Left colon (tissue), 2 donors: ENCODE data around the gene TSHZ1. TPM values are rescaled to one million over a fixed set of nuclear protein-coding genes. Genes with fewer than 3 reads are reported as not detected.

Experiments
- ATAC-seq: fragments of 200-7000 bp; cut with Tn5 transposase; one replicate; pipeline ENCODE4 v1.9.1; 2020; ENCODE audit warnings: mild to moderate bottlenecking, moderate library complexity
- DNase-seq, 2 donors: peaks; one replicate each; pipeline ENCODE4 v3.0.0-alpha.2; 2020
- intact Hi-C, 2 donors: fragments of 100-400 bp; cut with DNase I in 1 of 2; cut with micrococcal nuclease in 1 of 2; formaldehyde crosslinking; loops; one replicate each; pipeline versions ENCODE4 v1.11.2 to v1.14.0; 2022; cut with DNase I, micrococcal nuclease
- long read RNA-seq: library from polyadenylated mRNA; unstranded; transcript quantifications from one replicate; pipeline ENCODE4 v2.0.0, GENCODE V29; 2021
- total RNA-seq, 2 donors: library from RNA; stranded (reverse); fragmentation: NEBNext Ultra II Directional; extraction: Animal tissue kit (Norgen Biotek cat#: 25700); gene quantifications; one replicate each; pipeline ENCODE4 v1.2.1, GENCODE V29; 2021
- donor health status: DM: no; HTN: no; CAD: no.
- donor health status: DM: yes; HTN: yes; CAD: no.

Gene TSHZ1, protein sequence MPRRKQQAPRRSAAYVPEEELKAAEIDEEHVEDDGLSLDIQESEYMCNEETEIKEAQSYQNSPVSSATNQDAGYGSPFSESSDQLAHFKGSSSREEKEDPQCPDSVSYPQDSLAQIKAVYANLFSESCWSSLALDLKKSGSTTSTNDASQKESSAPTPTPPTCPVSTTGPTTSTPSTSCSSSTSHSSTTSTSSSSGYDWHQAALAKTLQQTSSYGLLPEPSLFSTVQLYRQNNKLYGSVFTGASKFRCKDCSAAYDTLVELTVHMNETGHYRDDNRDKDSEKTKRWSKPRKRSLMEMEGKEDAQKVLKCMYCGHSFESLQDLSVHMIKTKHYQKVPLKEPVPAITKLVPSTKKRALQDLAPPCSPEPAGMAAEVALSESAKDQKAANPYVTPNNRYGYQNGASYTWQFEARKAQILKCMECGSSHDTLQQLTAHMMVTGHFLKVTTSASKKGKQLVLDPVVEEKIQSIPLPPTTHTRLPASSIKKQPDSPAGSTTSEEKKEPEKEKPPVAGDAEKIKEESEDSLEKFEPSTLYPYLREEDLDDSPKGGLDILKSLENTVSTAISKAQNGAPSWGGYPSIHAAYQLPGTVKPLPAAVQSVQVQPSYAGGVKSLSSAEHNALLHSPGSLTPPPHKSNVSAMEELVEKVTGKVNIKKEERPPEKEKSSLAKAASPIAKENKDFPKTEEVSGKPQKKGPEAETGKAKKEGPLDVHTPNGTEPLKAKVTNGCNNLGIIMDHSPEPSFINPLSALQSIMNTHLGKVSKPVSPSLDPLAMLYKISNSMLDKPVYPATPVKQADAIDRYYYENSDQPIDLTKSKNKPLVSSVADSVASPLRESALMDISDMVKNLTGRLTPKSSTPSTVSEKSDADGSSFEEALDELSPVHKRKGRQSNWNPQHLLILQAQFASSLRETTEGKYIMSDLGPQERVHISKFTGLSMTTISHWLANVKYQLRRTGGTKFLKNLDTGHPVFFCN (N-terminal part only)
- 10 to 100 TPM; 24.8 to 34.1 TPM for total RNA-seq
- long read RNA-seq, full-length matches to known transcripts: 47 of 47 reads
- long read RNA-seq, partial matches to known transcripts: 0 of 47 reads
- long read RNA-seq, other reads (novel, unspliced or antisense): 0 of 47 reads

DNA sequence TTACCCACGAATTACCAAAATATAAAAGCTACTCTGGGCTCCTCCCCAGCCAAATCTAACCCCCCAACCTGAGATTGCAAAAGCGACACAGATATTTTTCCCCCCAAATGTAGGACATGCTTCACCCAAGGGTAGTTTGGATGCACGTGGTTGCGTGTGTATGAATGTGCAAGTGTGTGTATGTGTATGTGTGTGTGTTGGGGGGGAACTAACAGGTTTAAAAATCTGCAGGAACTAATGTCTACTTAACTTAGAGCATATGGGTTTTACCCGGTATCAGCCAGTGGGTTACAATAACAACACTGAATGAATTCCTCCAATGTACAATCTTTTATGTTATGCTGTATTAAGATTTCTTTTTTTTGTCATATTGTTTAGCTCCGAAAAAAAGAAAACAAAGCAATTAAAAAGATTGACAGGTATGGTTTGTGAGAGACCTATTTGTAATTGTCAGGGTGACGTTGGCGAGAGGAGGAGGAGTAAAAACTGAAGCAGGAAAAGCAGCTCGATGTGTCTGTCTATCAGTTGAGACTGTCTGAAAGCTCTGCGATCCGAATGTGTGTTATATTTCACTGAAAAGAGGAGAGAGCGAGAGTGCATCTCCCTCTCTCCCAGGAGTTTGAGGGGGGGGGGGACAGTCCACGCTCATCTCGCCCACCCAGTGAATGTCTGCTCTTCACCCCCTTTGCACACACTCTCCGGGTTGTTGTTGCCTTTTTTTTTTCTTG, at the start of gene TSHZ1:
Gene TSHZ1, plus strand, starts transcription at position 524 of the 728 bp plus-strand sequence. CDS start 1,080 bp downstream, outside the sequence.
- intact Hi-C loops: no loop called here
- ATAC-seq (peak; percentile 57), DNase-seq (peak; percentile 62 to 83)

DNA sequence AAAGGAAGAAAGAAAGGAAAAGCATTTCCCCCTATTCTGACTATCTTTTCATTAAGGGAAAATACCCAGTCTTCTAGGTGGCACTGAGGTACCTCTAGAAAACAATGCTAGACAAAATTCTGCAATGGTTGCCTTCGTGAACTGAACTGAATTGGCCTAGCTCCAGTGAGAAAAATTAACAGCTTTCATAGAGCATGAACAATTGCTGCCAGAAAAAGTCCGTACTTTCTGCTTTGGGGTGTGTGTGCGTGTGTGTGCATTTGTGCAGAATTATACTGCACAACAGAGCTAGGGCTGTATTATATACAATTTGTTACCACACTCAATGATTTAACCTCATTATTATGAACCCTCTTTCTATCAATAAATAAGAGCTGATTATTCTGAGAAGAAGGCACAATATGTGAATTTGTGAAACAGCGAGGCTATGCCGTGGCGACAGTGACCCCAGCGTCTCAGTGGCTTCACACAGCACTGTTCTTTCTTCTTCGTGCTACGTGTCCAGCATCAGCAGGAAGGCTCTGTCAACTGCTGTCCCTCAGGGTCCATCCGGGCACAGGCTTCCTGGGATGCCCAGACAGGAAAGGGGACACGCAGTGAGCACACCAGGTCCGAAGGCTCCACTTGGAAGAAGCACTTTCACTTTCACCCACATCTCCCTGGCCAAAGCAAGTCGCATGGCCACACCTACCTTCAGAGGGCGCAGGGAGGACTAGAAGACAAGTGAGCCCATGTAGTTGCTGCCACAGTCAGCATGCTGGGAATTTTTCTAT, 49.2 kb upstream of the TSHZ1 start:
- DNase-seq: peak; percentile 57 to 65
- peak; percentile 98 for ATAC-seq
- intact Hi-C loops: no loop called here

DNA sequence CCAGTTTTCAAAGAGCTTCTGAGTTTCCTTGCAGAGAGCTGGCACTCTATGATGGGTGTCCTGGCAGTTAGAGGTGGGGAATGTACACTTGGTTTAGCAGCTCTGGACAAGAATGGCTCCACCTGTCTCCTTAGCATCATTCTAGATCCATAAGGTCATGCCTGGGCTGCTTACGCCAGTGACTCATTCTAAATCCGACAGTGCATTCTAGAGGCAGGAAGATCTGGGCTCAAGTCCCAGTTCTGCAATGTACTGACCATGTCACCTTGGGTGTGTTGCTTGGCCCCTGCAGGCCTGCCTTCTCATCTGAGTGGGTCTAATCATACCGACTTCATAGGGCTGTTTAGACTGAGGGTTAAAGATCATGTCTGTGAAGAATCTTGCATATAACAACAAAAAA, 48.1 kb upstream of the TSHZ1 start:
- DNase-seq: no peak
- intact Hi-C loops: no loop called here
- ATAC-seq: no peak

DNA sequence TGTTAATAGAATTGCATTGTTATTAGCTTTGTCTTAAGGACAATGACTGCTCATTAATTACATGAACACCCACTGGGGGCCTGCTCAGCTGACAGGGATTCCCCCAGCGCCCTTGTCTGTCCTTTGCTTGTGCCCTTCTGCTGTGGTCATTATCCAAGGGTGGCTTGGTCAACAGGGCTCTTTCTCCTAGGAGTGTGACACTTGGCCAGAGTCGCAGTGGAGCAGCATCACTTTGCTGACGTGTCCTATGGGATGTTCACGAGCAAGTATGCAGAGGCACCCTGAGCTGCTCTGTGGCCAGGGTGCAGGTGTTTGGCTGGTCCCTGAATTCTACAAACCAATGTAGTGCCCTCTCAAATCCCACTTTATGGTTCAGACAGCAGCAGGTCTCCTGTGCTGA, 47.6 kb upstream of the TSHZ1 start:
- no peak for DNase-seq
- ATAC-seq: no peak
- intact Hi-C loops: no loop called here

DNA sequence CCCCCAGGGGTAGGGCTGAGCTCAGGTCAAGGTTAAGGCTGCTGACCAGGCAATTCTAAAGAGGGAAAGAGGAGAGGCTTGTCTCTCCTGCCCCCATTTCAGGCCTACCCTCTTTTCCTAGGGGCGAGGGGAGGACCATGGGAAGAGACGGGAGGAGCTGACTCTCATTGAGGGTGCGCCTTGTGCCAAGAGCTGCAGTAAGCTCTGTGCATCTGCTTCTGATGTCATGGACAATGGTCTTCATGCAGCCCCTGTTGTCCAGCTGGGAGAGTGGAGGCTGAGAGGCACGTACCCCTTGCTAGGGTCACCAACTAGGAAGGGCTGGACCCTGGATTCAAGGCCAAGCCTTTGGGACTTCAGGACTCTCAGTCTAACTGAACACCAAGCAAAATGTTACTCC, 46.9 kb upstream of the TSHZ1 start:
- no peak for ATAC-seq
- intact Hi-C loops: no loop called here
- DNase-seq: no peak

DNA sequence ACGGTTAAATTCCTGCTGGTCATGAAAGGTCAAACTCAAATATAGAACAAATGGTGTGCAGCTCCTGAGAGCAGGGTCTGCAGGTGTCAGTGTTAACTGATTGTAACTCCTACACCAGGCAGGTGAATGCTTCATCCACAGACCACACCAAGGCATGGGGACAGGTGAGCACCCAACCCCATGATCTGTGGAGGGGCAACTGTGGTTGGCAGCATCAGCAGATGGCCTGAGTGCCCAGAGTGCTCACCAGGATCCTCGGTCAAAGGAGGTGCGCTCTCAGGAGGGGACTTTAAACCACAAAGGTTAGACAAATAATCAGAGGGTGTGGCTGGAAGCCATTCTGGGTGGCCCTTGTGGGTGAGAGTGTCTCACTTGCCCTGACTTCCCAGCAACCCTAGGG, 46.1 kb upstream of the TSHZ1 start:
- intact Hi-C loops: no loop called here
- DNase-seq (no peak), ATAC-seq (no peak)

DNA sequence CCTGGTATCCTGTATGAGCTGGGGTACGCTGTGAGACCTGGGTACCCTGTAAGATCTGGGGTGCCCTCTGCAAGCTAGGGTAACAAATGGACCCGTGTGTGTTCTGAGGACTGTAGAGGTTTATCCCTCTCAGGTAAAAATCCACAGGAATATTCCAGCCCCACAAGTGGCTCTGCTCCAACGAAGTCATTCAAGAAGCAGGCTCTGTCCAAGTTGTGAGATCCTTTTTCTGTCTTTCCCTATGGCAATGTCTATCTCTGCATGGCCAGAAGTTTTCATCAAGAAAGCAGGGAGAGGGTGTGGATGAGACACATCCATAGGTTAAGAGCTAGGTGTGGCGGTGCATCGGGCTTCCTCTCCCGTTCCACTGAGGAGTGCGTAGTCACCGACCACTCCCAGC, 44.7 kb upstream of the TSHZ1 start:
- DNase-seq: no peak
- no peak for ATAC-seq
- intact Hi-C loops: no loop called here

DNA sequence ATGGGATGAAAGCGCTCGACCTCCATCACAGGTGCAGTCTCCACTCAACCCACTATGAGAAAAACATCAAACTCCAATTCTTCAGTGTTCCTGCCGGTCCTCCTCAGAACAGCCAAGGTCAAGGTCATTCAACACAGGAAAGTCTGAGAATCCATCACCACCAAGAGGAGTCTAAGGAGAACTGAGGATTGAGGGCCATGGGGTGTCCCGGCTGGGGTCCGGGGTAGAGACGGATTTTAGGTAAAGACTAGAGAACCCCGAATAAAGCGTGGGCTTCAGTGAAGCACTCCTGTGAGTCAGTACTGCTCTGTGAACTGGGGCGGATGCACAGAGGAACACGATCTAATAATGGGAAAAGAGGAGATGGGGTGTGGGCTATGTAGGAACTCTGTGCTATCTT, 43.5 kb upstream of the TSHZ1 start:
- intact Hi-C loops: no loop called here
- ATAC-seq: no peak

DNA sequence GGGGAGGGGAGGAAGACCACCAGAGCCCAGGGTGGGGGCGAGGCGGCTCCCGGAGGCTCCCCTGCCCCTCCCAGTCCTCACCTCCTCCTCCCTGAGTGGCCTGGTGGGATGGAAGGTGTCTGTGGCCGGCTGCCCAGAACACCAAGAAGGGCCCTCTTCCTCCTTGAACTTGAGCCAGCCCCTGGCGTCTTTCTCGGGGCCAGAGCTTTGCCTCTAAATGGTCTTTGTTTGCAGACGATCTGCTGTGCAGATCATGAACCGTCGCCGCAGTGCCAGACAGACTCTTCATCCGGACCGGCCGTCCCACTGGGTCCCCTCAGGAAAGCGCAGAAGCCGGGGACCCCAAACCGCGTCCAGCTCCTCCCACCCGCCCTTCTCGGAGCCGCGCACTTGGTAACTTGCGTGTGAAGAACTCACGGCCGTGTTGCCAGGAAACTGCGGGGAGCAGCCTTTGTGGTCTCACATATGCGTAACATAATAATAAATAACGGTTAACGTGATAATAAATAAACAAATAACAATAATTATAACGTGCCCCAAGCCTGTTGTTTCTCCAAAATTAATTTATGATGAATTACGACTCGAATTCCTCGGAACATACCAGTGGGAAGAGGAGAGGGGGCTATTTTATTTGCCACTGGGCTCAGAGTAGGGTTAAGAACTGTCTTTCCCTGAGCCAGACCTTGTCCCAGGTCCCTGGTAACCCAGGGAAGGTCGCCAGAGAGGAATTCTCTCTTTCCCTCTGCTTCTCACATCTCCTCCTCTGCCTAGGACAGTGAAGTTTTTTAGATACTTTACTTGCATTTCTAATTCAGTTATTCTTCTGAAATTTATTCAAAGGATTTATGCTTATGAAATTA, 42.6 kb upstream of the TSHZ1 start:
- peak; percentile 21 to 59 for DNase-seq
- no peak for ATAC-seq
- intact Hi-C loops: no loop called here

More for the DNA sequence above, 43.5 kb upstream of the TSHZ1 start:
- no peak for DNase-seq

DNA sequence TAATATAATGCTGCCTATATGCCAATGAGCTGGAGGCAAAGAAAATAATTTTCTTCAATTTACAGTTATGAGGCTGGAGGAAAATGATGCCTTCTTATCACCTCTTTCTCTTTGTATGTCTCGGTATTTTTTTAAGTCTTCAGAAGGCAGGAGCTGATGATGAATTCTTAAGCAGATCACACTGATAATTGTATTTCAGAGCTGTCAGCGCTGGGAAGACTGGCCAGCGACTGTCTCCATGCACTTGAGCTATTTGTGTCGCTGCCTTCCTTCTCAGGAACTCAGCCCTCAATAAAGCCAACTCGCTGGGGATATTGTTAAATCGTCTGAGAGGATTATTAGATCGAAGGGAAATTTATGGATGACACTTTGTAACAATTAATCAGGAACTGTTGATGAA, 42.0 kb upstream of the TSHZ1 start:
- no peak for DNase-seq
- ATAC-seq: no peak
- intact Hi-C loops: no loop called here

DNA sequence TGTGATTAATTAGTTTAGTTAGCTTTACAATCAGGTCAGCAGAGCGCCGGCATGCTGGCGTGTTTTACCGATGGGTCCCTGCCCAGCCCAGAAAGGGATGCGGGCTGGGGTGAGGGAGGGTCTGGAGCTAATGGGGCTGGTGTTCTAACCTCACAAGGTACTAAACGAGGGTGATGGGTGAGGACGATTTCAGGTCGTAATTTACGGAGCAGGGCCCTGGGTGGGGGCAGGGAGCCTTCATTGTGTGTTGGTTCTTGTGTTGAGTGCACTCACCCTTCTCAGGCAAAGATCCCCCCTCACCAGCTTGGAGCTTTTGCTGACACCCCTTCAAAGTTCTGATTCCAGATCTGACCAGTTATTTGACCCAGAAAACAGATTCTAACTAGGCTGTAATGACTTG, 41.2 kb upstream of the TSHZ1 start:
- no peak for ATAC-seq
- intact Hi-C loops: no loop called here
- DNase-seq: no peak

DNA sequence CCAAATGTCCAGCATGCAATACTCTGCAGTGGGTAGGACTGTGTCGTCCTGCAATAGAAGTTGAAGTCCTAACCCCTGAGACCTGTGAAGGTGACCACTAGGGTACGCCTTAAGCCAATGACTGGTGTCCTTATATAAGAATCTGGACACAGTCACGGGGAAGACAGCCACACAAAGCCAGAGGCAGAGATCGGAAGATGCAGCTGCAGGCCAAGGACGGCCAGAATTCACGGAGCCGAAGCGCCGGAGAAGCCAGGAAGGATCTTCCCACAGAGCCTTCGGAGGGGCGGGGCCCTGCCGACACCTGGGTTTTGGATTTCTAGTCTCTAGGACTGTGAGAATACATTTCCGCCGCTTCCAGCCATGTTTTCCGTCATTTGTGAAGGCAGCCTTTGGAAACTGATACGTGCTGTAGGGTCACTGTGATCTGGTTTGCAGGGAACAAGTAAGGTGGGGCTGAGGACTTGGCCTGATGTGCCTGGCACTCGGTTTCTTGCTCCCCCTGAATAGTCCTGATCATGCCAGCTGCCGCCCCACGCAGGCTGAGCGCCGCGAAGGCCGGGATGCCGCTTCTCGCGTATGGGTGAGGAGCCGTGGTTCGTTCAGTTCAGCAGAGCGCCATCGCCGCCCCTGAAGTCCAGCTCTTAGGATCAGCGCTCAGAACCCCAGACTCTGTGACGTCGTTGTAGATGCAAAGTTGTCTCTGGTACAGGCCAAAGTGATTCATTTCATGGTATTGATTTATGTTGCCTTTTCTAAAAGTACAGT, 40.4 kb upstream of the TSHZ1 start:
- no peak for ATAC-seq

DNA sequence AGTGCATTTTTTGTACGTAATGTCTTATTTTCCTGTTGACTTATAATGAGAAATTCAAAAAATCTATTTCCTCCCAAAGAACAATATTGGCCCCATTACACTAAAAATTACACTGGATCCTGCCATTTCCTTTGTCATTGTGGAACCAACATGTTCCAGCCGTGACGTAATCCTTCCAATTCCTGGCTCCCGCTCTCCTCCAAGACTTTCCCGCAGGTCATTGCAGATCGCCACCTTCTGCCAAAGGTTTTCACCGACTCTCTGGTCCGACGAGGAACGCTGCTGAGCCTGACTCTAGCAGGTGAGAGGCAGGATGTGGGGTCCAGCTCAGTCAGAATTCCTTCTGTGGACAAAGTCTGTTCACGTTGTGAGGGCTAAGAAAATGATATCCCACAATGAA, 39.7 kb upstream of the TSHZ1 start:
- ATAC-seq (no peak), DNase-seq (no peak)
- intact Hi-C loops: no loop called here

More for the DNA sequence above, 40.4 kb upstream of the TSHZ1 start:
- no peak for DNase-seq
- intact Hi-C loops: no loop called here

DNA sequence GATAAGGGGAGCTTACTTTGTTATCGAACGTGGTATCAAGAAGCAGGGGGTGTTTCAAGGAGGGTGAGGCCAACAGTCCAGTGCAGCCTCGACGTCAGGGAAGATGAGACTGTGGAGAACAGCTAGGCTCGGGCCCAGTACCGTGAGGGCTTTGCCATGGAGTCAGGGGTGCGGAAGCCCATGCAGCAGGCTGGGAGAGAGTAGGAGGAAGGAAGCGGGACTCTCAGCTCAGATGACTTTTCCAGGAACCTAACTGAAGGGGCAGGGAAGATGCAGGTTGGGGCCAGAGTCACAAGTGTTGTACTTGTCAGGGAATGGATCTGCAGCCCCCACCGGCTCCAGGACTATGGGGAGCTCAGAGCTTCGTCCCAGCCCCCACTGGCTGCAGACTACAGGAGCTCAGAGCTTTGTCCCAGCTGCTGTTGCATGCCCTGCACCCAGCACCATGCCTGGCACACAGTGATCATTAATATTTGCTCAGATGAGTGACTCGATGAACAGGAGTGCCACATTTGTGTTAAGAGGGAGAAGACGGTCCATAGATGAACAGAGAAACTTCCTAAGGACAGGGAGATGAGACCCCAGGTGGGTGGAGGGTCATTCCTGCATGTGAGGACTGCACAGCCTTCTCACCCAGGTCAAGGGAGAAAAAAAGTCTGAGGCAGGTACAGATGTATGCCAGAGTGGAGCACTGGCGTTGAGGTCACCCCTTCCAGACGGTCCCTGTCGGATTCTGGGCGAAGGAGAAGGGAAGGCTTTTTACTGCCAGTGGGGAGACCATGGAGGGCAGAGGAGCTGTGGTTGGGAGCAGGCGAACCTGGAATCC, 38.1 kb upstream of the TSHZ1 start:
- ATAC-seq: no peak
- DNase-seq: no peak
- intact Hi-C loops: no loop called here

DNA sequence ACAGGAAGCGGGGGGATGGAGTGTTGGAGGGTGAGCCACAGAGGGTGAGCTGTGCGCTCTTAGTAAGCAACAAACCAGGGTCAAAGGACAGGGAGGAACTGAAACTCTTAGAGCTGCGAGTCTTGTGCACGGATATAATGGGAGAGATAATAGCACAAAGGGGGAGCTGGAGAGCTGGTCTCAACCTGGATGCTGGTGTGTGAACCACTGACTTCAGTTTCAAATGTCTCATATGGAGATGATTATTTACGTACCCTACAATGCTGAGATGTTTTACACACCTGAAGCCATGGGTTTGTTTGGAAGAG, 37.5 kb upstream of the TSHZ1 start:
- peak; percentile 53 for ATAC-seq

DNA sequence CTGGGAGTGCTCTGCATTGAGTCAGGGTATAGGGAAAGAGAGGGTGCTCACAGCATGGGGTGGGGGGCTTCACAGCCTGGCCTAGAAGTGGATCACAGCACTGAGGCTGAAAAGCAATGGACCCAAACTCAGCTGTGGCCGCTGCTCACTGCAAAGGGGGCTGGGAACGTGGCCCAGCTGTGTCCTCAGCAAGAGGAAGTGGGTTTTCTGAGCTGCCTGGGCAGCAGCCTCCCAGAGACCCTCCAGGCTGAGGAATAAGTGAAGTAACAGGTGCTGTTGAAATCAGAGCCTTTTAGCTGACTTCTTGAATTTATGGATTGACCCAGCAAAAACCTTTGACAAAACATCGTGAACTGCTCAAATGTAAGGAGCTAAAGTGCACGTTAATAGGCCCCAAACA, 36.9 kb upstream of the TSHZ1 start:
- ATAC-seq (no peak), DNase-seq (no peak)
- intact Hi-C loops: no loop called here

More for the DNA sequence above, 37.5 kb upstream of the TSHZ1 start:
- DNase-seq: no peak
- intact Hi-C loops: no loop called here
